ENCODE results near the gene RSL24D1. TPM values are rescaled to one million over a fixed set of nuclear protein-coding genes. Genes with fewer than 3 reads are reported as not detected.

Gene RSL24D1
- total and polyA plus RNA-seq, 2 of the 4 experiments (the other 2 are of a cell fraction): 36.5 to 36.7 TPM

DNA sequence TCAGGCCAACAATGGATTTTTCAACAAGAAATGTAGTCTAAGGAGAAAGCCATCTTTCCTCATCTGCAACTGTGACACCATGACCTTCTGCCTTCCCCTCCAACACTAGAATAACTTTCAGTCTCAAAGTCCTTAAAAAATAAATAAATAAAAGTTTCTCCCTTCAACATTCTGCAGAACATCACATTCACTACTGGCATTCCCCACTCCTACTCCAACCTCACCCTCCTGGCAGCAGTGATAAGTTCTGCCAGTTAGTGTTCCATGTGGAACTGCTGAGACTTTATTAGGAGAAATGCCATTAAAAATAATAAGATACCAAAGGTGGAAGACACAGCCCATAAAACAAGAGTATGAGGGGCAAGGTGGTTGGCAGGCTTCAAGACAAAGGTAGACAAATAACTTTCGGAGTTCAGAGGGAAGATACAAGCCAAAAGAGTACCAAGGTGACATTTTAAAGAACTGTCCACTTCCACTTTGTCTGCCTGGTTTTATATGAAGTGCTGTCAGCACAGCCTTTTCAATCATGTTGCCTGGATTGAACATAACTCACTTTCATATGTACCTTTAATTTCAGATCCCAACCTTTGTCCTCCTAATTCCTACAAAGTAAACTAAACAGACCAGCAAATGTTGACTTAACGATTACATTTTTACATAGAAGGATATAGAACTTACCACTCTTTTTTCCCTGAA is 37.5 kb upstream of the RSL24D1 start:
- H3K4me2 ChIP-seq (ENCODE audit: low read depth, low read length): no peak overlapping the region

More for the DNA sequence above, 37.5 kb upstream of the RSL24D1 start:
- Histone ChIP-seq H2AK9ac (replicated peaks; ENCODE audit: low read depth, low read length, poor library complexity) (no peak overlapping the region), H2BK120ac (ENCODE audit: low read depth, low read length) (no peak overlapping the region), H3K27me3 (ENCODE audit: control insufficient read depth, insufficient read depth, low read length) (no peaks in the 10 kb centered on the region), H3K4me3 (ENCODE audit: insufficient read depth, low read depth, low read length) (no peak overlapping the region), H3K9ac (ENCODE audit: low read depth, low read length) (no peak overlapping the region), H3K14ac (replicated peaks; ENCODE audit: low read depth, low read length) (no peak overlapping the region), H3K9me1 (ENCODE audit: insufficient read depth, low read length) (peaks cover 6% of the 10 kb centered on the region; the same call in 1 of the 2 replicates), H2AK5ac (ENCODE audit: low read depth, low read length) (no peak overlapping the region), H3K9me3 (ENCODE audit: control insufficient read depth, insufficient read depth, low read length) (no peaks in the 10 kb centered on the region), H4K8ac (ENCODE audit: low read depth in 2 of 2, low read length in 2 of 2) (no peak overlapping the region), H3K4ac (ENCODE audit: low read depth, low read length) (no peak overlapping the region), H3K4me1 (ENCODE audit: control insufficient read depth, insufficient read depth, low read length) (no peaks in the 10 kb centered on the region), H4K5ac (ENCODE audit: low read depth, low read length) (no peak overlapping the region), H3K36me3 (ENCODE audit: control insufficient read depth, insufficient read depth, low read length) (0 out of 2 replicates have a peak, but pooled peaks cover 1% of the 10 kb centered on the region), H3K27ac (ENCODE audit: insufficient read depth, low read length) (no peak overlapping the region), H3K23ac (ENCODE audit: low read depth, low read length) (no peak overlapping the region), H3K56ac (ENCODE audit: extremely low read depth, insufficient read depth, low read length) (no peak overlapping the region), H3K18ac (ENCODE audit: low read depth, low read length) (no peak overlapping the region), H2AFZ (replicated peaks; ENCODE audit: low read length, poor library complexity) (no peak overlapping the region), H4K91ac (ENCODE audit: insufficient read depth, low read depth, low read length) (no peak overlapping the region), H4K20me1 (ENCODE audit: insufficient read depth, low read length) (no peaks in the 10 kb centered on the region), H2BK5ac (ENCODE audit: low read depth, low read length, poor library complexity, severe bottlenecking) (no peak overlapping the region), H2BK20ac (ENCODE audit: low read depth, low read length) (no peak overlapping the region), H3K79me1 (ENCODE audit: low read depth in 1 of 2, low read length in 2 of 2) (no peaks in the 10 kb centered on the region; a peak in 1 of 4 replicates), H2BK15ac (ENCODE audit: low read depth, low read length) (no peak overlapping the region)
- ChIA-PET CTCF (no interaction called here), POLR2A (ENCODE audit: unreplicated experiment) (no interaction called here)
- no peak for TF ChIP-seq RCOR1 (IDR thresholded peaks at IDR 0.05; ENCODE audit: insufficient replicate concordance, low read length)
- TF ChIP-seq FOS (IDR thresholded peaks at IDR 0.05; ENCODE audit: low read depth, low read length): no peak
- no peak for TF ChIP-seq CEBPB (IDR thresholded peaks at IDR 0.05; ENCODE audit: low read depth, low read length)
- no peak for TF ChIP-seq RAD21 (IDR thresholded peaks at IDR 0.05; ENCODE audit: low read length)
- TF ChIP-seq, protein P1, sequence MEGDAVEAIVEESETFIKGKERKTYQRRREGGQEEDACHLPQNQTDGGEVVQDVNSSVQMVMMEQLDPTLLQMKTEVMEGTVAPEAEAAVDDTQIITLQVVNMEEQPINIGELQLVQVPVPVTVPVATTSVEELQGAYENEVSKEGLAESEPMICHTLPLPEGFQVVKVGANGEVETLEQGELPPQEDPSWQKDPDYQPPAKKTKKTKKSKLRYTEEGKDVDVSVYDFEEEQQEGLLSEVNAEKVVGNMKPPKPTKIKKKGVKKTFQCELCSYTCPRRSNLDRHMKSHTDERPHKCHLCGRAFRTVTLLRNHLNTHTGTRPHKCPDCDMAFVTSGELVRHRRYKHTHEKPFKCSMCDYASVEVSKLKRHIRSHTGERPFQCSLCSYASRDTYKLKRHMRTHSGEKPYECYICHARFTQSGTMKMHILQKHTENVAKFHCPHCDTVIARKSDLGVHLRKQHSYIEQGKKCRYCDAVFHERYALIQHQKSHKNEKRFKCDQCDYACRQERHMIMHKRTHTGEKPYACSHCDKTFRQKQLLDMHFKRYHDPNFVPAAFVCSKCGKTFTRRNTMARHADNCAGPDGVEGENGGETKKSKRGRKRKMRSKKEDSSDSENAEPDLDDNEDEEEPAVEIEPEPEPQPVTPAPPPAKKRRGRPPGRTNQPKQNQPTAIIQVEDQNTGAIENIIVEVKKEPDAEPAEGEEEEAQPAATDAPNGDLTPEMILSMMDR (conservative IDR thresholded peaks at IDR 0.05; ENCODE audit: low read depth, low read length): no peak
- TF ChIP-seq, protein P2, sequence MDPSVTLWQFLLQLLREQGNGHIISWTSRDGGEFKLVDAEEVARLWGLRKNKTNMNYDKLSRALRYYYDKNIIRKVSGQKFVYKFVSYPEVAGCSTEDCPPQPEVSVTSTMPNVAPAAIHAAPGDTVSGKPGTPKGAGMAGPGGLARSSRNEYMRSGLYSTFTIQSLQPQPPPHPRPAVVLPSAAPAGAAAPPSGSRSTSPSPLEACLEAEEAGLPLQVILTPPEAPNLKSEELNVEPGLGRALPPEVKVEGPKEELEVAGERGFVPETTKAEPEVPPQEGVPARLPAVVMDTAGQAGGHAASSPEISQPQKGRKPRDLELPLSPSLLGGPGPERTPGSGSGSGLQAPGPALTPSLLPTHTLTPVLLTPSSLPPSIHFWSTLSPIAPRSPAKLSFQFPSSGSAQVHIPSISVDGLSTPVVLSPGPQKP (IDR thresholded peaks at IDR 0.05; ENCODE audit: borderline replicate concordance, low read depth, low read length): no peak
- no peak for TF ChIP-seq RFX5 (IDR thresholded peaks at IDR 0.05; ENCODE audit: low read depth, low read length)
- TF ChIP-seq SMC3 (IDR thresholded peaks at IDR 0.05; ENCODE audit: low read depth, low read length): no peak
- no peak for TF ChIP-seq MAFK (IDR thresholded peaks at IDR 0.05; ENCODE audit: low read depth, low read length)
- no peak for TF ChIP-seq BHLHE40 (IDR thresholded peaks at IDR 0.05; ENCODE audit: low read depth, low read length)
- TF ChIP-seq, protein P3, sequence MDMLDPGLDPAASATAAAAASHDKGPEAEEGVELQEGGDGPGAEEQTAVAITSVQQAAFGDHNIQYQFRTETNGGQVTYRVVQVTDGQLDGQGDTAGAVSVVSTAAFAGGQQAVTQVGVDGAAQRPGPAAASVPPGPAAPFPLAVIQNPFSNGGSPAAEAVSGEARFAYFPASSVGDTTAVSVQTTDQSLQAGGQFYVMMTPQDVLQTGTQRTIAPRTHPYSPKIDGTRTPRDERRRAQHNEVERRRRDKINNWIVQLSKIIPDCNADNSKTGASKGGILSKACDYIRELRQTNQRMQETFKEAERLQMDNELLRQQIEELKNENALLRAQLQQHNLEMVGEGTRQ (IDR thresholded peaks at IDR 0.05; ENCODE audit: low read depth, low read length): no peak
- TF ChIP-seq POLR2A (IDR thresholded peaks at IDR 0.05; ENCODE audit: low read depth, low read length): no peak
- TF ChIP-seq NFE2L2 (IDR thresholded peaks at IDR 0.05; ENCODE audit: low read depth, low read length): no peak
- no peak for TF ChIP-seq MAZ (IDR thresholded peaks at IDR 0.05; ENCODE audit: borderline replicate concordance, low read depth, low read length)
- no peak for TF ChIP-seq MXI1 (IDR thresholded peaks at IDR 0.05; ENCODE audit: borderline replicate concordance, low read depth, low read length)
- DNase-seq (no peak), ATAC-seq (ENCODE audit: low read depth) (no peak)
- in situ Hi-C loops (cut with MboI; ENCODE audit: low sequenced_read_pairs) (no loop called here), intact Hi-C loops (cut with micrococcal nuclease) (no loop called here), dilution Hi-C loops (cut with HindIII; ENCODE audit: low sequenced_read_pairs, unreplicated experiment) (no loop called here)
- no TSS peak for BruUV-seq (replicated peaks)
- WGBS, 2 experiments (ENCODE audit: extremely low coverage in 2 of 2, insufficient read length in 1 of 2): 100% methylated on average over 1 of the region's 2 CpGs; no CpG with 5 or more reads in 1 of the 2 experiments

All from IMR-90 (cell line).